ENCODE measurements around the gene IFNL1. TPM values are rescaled to one million over a fixed set of nuclear protein-coding genes. Genes with fewer than 3 reads are reported as not detected.

The IFNL1 gene
- polyA plus RNA-seq, 1 donor from 2014 or later = not detected

- TF ChIP-seq CTCF (IDR thresholded peaks at IDR 0.05; ENCODE audit: poor library complexity, severe bottlenecking) (no peak), SMC3 (conservative IDR thresholded peaks at IDR 0.05; ENCODE audit: poor library complexity) (no peak), EP300 (conservative IDR thresholded peaks at IDR 0.05; ENCODE audit: poor library complexity, severe bottlenecking) (no peak), POLR2AphosphoS5 (IDR thresholded peaks at IDR 0.05) (no peak), RAD21 (conservative IDR thresholded peaks at IDR 0.05) (no peak), EZH2 (IDR thresholded peaks at IDR 0.05; ENCODE audit: borderline replicate concordance, insufficient read depth, low read length, poor library complexity, severe bottlenecking) (no peak), REST (IDR thresholded peaks at IDR 0.05; ENCODE audit: borderline replicate concordance) (no peak), TAF1 (IDR thresholded peaks at IDR 0.05; ENCODE audit: low read depth) (no peak), MXI1 (conservative IDR thresholded peaks at IDR 0.05; ENCODE audit: poor library complexity, severe bottlenecking) (no peak)
- Histone ChIP-seq H3K36me3 (ENCODE audit: insufficient read depth, low read length) (no peaks in the 10 kb centered on the region), H4K20me1 (ENCODE audit: insufficient read depth) (no peaks in the 10 kb centered on the region)
Measured at GRCh38 chr19:39315933-39316332, 19.7 kb downstream of the IFNL1 start.

GRCh38 chr19:39316627-39317321 is 20.6 kb downstream of the IFNL1 start:
- no peak overlapping the region for H2AFZ ChIP-seq (ENCODE audit: low read depth, low read length)
- no peaks in the 10 kb centered on the region for H4K20me1 ChIP-seq (ENCODE audit: insufficient read depth)
- H3K9me2 ChIP-seq (ENCODE audit: insufficient read depth, low read length) = no peaks in the 10 kb centered on the region
- H3F3A ChIP-seq (ENCODE audit: insufficient read depth, low read length, poor library complexity, severe bottlenecking) = no peaks in the 10 kb centered on the region
- no peaks in the 10 kb centered on the region for H3K36me3 ChIP-seq (ENCODE audit: insufficient read depth, low read length)
- no peaks in the 10 kb centered on the region for H3K79me2 ChIP-seq (replicated peaks; ENCODE audit: insufficient read depth, low read length)
- H3K4me3 ChIP-seq (ENCODE audit: low read length) = no peak overlapping the region
- TF ChIP-seq TAF1 (IDR thresholded peaks at IDR 0.05; ENCODE audit: low read depth) (no peak), CTCF (IDR thresholded peaks at IDR 0.05; ENCODE audit: poor library complexity, severe bottlenecking) (no peak), MXI1 (conservative IDR thresholded peaks at IDR 0.05; ENCODE audit: poor library complexity, severe bottlenecking) (no peak), RAD21 (conservative IDR thresholded peaks at IDR 0.05) (no peak), EP300 (conservative IDR thresholded peaks at IDR 0.05; ENCODE audit: poor library complexity, severe bottlenecking) (no peak), EZH2 (IDR thresholded peaks at IDR 0.05; ENCODE audit: borderline replicate concordance, insufficient read depth, low read length, poor library complexity, severe bottlenecking) (no peak), POLR2AphosphoS5 (IDR thresholded peaks at IDR 0.05) (no peak), SMC3 (conservative IDR thresholded peaks at IDR 0.05; ENCODE audit: poor library complexity) (no peak), REST (IDR thresholded peaks at IDR 0.05; ENCODE audit: borderline replicate concordance) (no peak)
- no peak overlapping the region for H3K4me2 ChIP-seq (ENCODE audit: low read length)
- no peak overlapping the region for H3K27ac ChIP-seq (ENCODE audit: low read length)
- H3K9me3 ChIP-seq (ENCODE audit: low read length) = no peaks in the 10 kb centered on the region
- H3K9ac ChIP-seq (ENCODE audit: low read length) = no peak overlapping the region
- H3K27me3 ChIP-seq (ENCODE audit: insufficient read depth, low read depth, low read length) = no peaks in the 10 kb centered on the region

More at GRCh38 chr19:39315933-39316332, 19.7 kb downstream of the IFNL1 start:
- Histone ChIP-seq H3K9ac (ENCODE audit: low read length) (no peak overlapping the region), H3K4me3 (ENCODE audit: low read length) (no peak overlapping the region), H3K9me3 (ENCODE audit: low read length) (no peaks in the 10 kb centered on the region), H2AFZ (ENCODE audit: low read depth, low read length) (no peak overlapping the region), H3F3A (ENCODE audit: insufficient read depth, low read length, poor library complexity, severe bottlenecking) (no peaks in the 10 kb centered on the region), H3K4me2 (ENCODE audit: low read length) (no peak overlapping the region), H3K9me2 (ENCODE audit: insufficient read depth, low read length) (no peaks in the 10 kb centered on the region), H3K79me2 (replicated peaks; ENCODE audit: insufficient read depth, low read length) (no peaks in the 10 kb centered on the region), H3K27ac (ENCODE audit: low read length) (no peak overlapping the region), H3K27me3 (ENCODE audit: insufficient read depth, low read depth, low read length) (no peaks in the 10 kb centered on the region)
